Globus pallidus (tissue), 1 donor: Measurements from ENCODE around the gene NRXN3.
"Not testable (repeated sequence)": the region's sequence is repeated elsewhere in the genome, so short reads cannot be mapped to it uniquely, and the experiment has no call there.

ENCODE experiments used
- DNase-seq: peaks from one replicate; pipeline ENCODE4 v3.0.0-alpha.2; 2015; ENCODE audit warnings: low spot score

NRXN3 gene

DNA sequence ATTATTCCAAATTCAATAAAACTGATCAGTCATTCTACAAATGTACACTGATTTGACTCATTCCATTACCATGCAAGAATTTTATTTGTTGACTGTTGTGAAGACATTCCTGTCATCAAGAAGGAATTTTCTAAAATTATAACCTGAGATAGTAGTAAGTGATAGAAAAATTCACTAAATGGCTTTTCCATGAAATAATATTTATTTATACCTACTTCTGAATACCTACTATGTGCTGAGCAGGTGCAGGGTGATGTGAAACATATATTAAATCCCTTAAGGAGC lies 841.7 kb downstream of the NRXN3 start:
- DNase-seq, result no peak

- DNase-seq, result no peak
Observed at GRCh38 chr14:79016828-79017505, 846.8 kb downstream of the NRXN3 start.

- no peak for DNase-seq
Observed at GRCh38 chr14:79017561-79017960, 847.4 kb downstream of the NRXN3 start.

DNA sequence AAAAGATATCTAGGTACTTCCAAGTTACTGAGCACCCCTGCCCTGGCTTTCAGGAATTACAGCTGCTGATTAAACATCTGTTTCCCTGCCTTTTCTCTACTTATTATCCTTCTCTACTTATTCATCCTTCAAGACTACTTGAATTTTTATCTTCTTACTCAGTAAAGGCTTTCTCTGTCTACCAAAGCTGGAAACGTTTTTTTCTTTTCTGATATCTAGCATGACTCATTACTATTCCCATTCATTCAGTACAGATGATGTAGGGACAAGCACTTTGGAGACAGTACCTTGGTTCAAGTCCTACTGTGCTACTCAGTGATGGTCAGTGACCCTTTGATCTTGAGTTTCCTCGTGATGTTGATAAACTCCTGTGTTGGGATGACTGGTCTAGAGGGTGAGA lies 848.7 kb downstream of the NRXN3 start:
- DNase-seq, result no peak

GRCh38 chr14:79019898-79020297 lies 849.7 kb downstream of the NRXN3 start:
- DNase-seq, result not testable (repeated sequence)

DNA sequence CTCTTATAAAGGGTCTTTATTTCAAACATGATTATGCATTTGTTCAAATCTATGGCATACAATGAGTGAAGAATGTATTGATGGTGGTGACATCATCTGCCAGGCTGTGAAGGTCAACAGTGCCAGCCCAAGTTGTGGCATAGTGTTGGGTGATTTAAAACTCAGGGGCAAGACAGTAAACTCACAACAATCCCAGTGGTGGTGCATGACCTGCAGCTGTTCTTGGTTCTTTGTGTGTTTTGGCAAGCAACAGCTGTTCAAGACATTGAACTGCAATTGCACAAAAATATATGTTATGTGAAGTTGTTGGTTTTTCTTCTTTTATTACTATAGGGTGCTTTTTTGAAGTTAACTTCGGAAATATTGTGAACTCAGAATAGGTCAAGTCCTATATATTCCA lies 851.6 kb downstream of the NRXN3 start:
- no peak for DNase-seq

DNA sequence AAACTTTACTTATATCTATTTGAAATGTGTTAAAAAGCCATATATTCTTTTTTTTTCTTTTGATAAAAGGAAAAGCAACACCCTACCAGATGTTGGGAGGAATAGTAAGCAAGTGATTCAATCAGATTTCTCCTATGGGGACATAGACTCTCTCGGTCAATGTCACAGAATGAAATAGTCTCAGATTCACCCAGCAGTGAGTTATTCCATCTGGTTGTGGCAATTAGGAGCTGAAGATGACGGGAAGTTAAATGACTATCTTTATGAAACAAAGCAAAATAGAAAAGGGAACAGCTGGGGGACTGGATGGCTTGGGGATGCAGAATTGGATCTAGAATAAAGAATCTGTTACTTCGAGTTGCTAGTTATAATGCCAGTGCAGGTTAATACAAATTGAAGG lies 857.0 kb downstream of the NRXN3 start:
- DNase-seq, result no peak

- DNase-seq, result no peak
Observed at GRCh38 chr14:79028281-79028680, 858.1 kb downstream of the NRXN3 start.

GRCh38 chr14:79036441-79036840 lies 866.3 kb downstream of the NRXN3 start:
- DNase-seq, result no peak

GRCh38 chr14:79037106-79037505 lies 866.9 kb downstream of the NRXN3 start:
- DNase-seq, result no peak

DNA sequence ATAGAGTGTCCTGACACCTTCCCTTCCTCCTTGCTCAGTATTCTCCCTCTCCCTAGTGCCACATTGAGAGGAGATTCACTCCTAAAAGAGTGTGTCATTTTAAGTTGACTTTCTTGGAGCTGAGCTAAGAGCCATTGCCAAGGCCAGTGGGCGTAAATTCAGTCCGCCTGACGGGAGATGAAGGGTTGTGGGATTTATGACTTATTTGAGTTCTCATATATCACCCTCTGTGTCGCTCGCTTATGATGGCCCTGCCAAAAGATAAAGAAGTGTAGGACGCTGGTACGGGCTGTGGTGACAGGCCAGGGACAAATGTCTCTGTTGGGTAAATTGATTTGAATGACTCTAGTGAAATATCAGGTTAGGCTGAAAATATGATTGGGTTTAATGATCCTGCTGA lies 867.4 kb downstream of the NRXN3 start:
- DNase-seq, result no peak

- no peak for DNase-seq
Observed at GRCh38 chr14:79040790-79041189, 870.6 kb downstream of the NRXN3 start.

GRCh38 chr14:79043194-79043889 lies 873.2 kb downstream of the NRXN3 start:
- no peak for DNase-seq

GRCh38 chr14:79044894-79045624 lies 874.9 kb downstream of the NRXN3 start:
- no peak for DNase-seq

- DNase-seq, result no peak
Observed at GRCh38 chr14:79050787-79051727, 880.9 kb downstream of the NRXN3 start.

DNA sequence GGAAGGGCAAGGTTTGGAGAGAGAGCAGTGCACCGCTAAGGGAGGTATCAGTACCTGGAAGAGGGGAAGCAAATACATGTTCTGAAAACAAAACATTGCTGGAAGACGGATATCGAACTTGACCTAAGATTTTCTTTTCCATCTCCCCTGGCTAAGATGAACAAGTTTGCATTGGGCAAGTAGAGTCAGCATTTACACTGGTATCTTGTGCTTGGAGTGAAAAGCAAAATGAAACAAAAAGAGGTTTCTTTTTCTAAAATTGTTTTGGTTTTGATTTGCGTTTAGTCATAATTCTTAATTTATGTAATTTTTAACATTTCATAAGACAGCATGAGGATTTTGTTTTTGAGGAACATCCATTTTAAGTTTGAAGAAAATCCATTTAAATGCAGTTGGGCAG lies 881.6 kb downstream of the NRXN3 start:
- no peak for DNase-seq

GRCh38 chr14:79056879-79057278 lies 886.7 kb downstream of the NRXN3 start:
- DNase-seq, result no peak

DNA sequence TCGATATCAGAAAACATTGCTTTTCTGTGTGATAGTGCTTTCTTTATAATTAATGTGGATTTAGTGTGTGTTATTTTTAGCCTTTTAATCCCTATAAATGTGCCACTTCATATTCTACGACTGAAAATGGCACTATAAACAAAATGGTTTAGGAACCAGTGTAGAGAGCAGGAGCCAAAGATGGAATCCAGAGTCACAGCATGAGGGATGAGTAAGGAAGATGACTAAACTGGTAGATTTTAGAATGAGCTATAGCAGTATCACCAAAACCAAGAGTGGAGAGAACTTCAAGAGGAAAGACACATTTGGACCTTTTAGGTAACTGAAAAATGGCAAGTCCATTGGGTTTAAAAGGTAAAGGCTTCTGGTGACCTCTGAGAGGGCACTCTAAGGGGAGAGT lies 887.2 kb downstream of the NRXN3 start:
- DNase-seq, result no peak

- DNase-seq, result no peak
Observed at GRCh38 chr14:79062226-79062625, 892.1 kb downstream of the NRXN3 start.

DNA sequence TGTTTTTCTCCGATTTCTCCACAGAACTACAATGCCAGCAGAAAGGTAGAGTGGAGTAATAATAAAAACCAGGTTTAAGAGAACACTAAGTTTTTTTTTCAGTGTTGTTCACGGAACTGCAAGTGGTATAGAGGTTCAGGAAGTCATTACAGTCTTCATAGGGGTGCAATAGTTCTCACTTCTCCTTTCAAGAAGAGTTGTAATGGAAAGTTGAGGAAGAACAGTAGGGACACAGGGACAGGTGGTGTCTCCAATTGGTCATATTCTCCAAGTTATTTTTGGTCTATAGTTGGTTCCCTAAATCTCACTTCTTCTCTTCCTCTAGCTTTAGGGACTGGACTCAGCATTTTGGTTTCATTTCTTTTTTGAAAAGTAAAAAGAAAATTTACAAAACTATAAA lies 894.0 kb downstream of the NRXN3 start:
- peak; percentile 7 for DNase-seq

- DNase-seq, result no peak
Observed at GRCh38 chr14:79074510-79074909, 904.3 kb downstream of the NRXN3 start.

GRCh38 chr14:79076428-79076827 lies 906.3 kb downstream of the NRXN3 start:
- no peak for DNase-seq
